Measurements from ENCODE around the gene STK4.

DNA sequence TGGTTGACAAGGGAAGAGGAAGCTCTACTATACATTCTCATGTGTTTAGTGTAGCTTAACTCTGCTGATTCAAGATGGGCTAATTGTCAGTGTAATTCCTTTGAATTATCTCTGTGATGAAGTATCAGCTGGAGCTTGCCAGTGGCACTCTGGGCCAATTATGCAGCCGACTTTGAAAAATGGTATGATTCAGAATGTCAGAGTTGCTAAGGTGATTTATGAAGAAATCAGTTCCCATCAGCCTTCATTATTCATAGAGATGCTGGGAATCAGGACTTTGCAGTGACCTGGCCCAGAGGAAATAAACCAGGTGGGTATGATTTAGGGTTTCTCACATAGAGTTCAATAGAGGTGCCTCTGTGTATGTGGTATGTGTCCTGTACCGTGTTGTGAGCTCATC, 101.2 kb downstream of the STK4 start:
- TF ChIP-seq, protein P1, sequence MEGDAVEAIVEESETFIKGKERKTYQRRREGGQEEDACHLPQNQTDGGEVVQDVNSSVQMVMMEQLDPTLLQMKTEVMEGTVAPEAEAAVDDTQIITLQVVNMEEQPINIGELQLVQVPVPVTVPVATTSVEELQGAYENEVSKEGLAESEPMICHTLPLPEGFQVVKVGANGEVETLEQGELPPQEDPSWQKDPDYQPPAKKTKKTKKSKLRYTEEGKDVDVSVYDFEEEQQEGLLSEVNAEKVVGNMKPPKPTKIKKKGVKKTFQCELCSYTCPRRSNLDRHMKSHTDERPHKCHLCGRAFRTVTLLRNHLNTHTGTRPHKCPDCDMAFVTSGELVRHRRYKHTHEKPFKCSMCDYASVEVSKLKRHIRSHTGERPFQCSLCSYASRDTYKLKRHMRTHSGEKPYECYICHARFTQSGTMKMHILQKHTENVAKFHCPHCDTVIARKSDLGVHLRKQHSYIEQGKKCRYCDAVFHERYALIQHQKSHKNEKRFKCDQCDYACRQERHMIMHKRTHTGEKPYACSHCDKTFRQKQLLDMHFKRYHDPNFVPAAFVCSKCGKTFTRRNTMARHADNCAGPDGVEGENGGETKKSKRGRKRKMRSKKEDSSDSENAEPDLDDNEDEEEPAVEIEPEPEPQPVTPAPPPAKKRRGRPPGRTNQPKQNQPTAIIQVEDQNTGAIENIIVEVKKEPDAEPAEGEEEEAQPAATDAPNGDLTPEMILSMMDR (IDR thresholded peaks at IDR 0.05): no peak
- TF ChIP-seq EP300 (IDR thresholded peaks at IDR 0.05) (no peak), POLR2A (IDR thresholded peaks at IDR 0.05) (no peak)

All from gastroesophageal sphincter (tissue), 3 donors.